Measurements from ENCODE around the gene ZNF385A. TPM values are rescaled to one million over a fixed set of nuclear protein-coding genes. Genes with fewer than 3 reads are reported as not detected.

The ZNF385A gene
- total and polyA plus RNA-seq, 2 of the 13 experiments (the other 11 are each of a cell fraction or from before 2014, with no cell fraction given): 0.44 to 0.67 TPM

- 0 out of 2 replicates have a peak, but pooled peaks have one; percentile 26 for TF ChIP-seq ETV6 (CRISPR knock-in tag; conservative IDR thresholded peaks at IDR 0.05)
- TF ChIP-seq DZIP1 (CRISPR knock-in tag; IDR thresholded peaks at IDR 0.05): no peak
- TF ChIP-seq TOPORS (CRISPR knock-in tag; IDR thresholded peaks at IDR 0.05): no peak
- TF ChIP-seq ZNF232 (CRISPR knock-in tag; IDR thresholded peaks at IDR 0.05; ENCODE audit: borderline replicate concordance): 0 out of 2 replicates have a peak, but pooled peaks have one; percentile 56
- TF ChIP-seq ZNF704 (CRISPR knock-in tag; IDR thresholded peaks at IDR 0.05; ENCODE audit: borderline replicate concordance): peak; percentile 73; the same call in 1 of the 2 replicates
- peak; percentile 41; the same call in 1 of the 2 replicates for TF ChIP-seq ZNF772 (CRISPR knock-in tag; IDR thresholded peaks at IDR 0.05)
- no peak for TF ChIP-seq E2F2 (CRISPR knock-in tag; IDR thresholded peaks at IDR 0.05; ENCODE audit: borderline replicate concordance)
- TF ChIP-seq NFRKB (IDR thresholded peaks at IDR 0.05): peak; percentile 93
- peak; percentile 76 for TF ChIP-seq KAT8 (CRISPR knock-in tag; IDR thresholded peaks at IDR 0.05)
- no peak for TF ChIP-seq ZNF10 (CRISPR knock-in tag; IDR thresholded peaks at IDR 0.05; ENCODE audit: borderline replicate concordance, low read depth)
- TF ChIP-seq RXRA (CRISPR knock-in tag; IDR thresholded peaks at IDR 0.05): no peak
- TF ChIP-seq MTA1 (CRISPR knock-in tag; IDR thresholded peaks at IDR 0.05; ENCODE audit: borderline replicate concordance): no peak
- no peak for TF ChIP-seq PAXIP1 (CRISPR knock-in tag; conservative IDR thresholded peaks at IDR 0.05)
- TF ChIP-seq ZNF598 (CRISPR knock-in tag; IDR thresholded peaks at IDR 0.05; ENCODE audit: borderline replicate concordance): no peak
- no peak for TF ChIP-seq ZNF235 (CRISPR knock-in tag; IDR thresholded peaks at IDR 0.05; ENCODE audit: borderline replicate concordance)
- TF ChIP-seq ZNF33A (CRISPR knock-in tag; IDR thresholded peaks at IDR 0.05; ENCODE audit: borderline replicate concordance): no peak
- TF ChIP-seq ISL2 (CRISPR knock-in tag; IDR thresholded peaks at IDR 0.05): no peak
- peak; percentile 98 for TF ChIP-seq ZFX (CRISPR knock-in tag; IDR thresholded peaks at IDR 0.05; ENCODE audit: low read depth)
- TF ChIP-seq ZNF367 (CRISPR knock-in tag; IDR thresholded peaks at IDR 0.05; ENCODE audit: borderline replicate concordance): no peak
- TF ChIP-seq SP4 (CRISPR knock-in tag; IDR thresholded peaks at IDR 0.05): peak; percentile 83
- TF ChIP-seq PPARG (CRISPR knock-in tag; conservative IDR thresholded peaks at IDR 0.05): peak; percentile 45; the same call in 1 of the 2 replicates
Measured at GRCh38 chr12:54324617-54325441, 59.7 kb downstream of the ZNF385A start, which contains the start of gene COPZ1 (continued).

Measured in HepG2 (cell line).